ELF-1 (cell line): ENCODE measurements around the gene GIT2.

Source experiments
- DNase-seq: peaks from one replicate; pipeline ENCODE4 v3.0.0-alpha.2; 2016; ENCODE audit warnings: low read depth, low spot score

The GIT2 gene

DNA sequence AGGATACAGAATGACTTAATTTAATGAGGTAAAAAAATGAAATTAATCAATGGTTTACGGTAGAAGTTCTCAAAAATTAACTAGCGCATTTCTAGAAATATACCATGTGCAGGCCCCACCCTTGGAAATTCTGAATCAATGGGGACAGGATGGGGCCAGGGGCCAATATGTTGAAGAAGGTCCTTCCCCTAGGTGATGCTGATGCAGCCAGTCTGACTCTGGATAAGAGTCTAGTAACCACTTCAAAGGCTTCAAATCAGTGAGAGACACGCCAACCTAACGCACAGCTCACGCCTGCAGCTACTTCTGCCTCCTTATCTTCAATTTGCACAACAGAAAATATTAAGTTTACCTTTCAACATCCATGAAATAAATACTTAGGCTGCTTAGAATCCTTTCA is 14.9 kb downstream of the GIT2 start:
- no peak for DNase-seq

DNA sequence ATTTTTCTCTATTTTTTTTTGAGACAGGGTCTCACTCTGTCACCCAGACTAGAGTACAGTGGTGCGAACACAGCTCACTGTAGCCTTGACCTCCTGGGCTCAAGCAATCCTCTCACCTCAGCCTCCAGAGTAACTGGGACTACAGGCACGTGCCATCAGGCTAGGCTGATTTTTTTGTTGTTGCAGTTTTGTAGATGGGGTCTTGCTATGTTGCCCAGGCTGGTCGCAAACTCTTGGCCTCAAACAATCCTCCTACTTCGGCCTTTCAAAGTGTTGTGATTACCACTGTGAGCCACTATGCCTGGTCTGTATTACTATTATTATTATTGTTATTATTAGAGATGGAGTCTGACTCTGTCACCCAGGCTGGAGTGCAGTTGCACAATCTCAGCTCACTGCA is 23.3 kb downstream of the GIT2 start:
- no peak for DNase-seq

DNA sequence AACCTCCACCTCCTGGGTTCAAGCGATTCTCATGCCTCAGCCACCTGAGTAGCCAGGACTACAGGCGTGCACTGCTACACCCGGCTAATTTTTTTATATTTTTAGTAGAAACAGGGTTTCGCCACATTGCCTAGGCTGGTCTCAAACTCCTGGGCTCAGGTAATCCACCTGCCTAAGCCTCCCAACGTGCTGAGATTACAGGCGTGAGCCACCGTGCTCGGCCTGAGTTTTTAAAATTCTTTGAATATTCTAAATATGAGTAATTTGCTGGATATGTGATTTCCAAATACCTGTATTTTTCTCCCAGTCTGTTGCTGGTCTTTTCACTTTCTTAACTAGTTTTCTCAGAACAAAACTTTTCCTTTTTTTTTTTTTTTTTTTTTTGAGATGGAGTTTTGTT is 27.4 kb downstream of the GIT2 start:
- DNase-seq = no peak

DNA sequence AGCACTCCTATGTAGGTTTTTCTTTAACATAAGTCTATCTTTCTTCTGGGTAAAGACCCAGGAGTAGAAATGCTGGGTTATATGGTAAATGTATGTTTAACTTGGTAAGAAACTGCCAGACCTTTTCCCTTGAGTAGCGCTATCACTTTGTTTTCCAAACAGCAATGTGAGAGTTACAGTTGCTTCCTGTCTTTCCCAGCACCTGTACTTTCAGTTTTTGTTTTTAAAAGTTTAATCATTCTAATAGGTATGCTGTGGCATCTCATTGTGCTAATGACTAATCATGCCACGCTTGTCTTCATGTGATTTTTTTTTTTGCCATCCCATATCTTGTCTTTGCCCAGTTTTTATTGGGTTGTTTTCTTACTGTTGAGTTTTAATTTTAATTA is 28.1 kb downstream of the GIT2 start:
- DNase-seq = no peak

DNA sequence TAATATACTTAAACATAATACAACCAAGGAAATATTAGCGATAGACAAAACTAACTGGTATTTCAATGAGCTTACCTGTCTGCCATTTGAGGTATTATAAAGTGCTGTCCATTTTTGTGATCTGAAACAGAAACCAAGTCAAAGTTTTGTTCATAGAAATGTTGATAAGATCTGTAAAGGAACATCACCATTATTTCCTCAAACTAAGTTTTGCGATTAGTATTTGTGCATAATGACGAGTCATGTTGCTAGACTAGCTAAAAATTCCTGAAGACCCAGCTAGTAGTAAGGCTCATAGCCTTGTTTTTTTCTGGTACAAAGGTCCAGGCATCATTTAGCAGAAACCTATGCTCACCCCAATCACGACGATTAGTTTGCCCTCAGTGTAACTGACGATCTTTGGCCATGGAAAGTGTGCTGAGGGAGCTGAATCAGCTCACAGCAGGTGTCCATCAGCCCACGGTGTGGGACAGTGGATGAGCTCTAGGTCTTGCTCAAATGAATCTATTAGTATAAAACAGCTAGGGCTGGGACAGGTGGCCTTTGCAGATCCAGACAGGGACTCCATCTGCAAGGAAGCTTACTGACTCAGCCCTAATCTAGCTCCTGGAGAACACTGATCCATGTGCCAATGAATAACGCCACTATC is 28.7 kb downstream of the GIT2 start:
- no peak for DNase-seq

DNA sequence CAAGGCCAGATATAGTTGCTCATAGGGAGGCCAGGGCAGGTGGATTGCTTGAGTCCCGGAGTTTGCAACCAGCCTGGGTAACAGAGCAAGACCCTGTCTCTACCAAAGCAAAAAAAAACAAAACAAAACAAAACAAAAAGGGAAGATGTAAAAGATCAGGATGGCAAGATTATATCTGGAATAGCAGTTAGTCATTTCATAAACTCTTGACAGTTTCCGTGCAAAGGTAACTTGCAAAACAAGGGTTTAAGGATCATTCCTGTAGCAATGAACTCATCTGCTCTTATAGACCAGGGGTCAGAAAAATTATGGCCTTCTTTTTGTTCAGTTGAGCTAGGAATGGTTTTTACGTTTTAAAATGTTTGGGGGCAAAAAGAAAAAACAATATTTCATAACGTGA is 29.6 kb downstream of the GIT2 start:
- DNase-seq = no peak

DNA sequence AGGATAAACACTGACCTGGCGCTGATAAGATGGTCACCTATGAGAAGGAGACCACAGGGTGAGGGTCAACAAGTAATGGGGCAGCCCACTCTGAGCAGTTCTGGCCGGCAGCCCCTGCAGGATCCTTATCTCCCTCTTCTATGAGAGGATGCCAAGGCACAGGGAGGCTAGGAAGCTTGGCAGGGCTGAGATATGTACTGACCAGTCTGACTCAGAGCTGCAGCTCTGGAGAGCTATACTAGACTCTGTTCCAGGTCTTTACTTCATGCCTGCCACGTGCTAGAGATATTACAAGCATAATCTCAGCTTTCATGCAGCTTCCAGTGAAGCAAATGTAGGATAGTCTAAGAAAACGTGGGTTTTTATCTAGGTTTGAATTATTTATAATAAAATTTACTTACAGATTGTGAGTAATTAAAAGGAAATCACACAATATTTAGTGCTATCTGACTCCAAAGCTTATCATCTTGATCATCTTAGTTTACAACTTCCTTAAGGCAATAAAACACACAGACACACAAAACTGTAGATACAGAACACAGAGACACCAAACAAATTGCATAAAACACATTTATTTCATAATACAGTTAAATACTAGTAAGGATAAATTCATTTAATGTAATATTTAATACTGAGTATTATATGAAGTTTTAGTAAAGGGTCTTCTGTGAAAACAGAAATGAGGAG is 32.3 kb downstream of the GIT2 start:
- DNase-seq = no peak

DNA sequence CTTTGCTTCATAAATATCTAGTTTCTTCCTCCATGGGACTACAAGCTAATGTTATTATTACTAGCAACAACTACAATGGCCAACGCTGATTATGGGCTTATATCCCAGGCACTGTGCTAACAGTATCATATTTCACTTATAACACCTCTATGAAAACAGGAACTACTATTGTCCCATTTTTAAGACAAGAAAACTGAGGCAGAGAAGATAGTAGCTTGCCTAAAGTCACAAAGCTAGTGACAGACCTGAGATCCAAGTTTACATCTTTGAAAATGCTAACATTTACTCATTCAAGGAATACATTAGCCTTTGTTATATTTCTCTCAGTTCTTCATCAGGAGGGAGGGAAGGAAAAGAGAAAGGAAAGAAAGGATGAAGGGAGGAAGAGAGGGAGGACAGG is 32.8 kb downstream of the GIT2 start:
- DNase-seq = no peak

DNA sequence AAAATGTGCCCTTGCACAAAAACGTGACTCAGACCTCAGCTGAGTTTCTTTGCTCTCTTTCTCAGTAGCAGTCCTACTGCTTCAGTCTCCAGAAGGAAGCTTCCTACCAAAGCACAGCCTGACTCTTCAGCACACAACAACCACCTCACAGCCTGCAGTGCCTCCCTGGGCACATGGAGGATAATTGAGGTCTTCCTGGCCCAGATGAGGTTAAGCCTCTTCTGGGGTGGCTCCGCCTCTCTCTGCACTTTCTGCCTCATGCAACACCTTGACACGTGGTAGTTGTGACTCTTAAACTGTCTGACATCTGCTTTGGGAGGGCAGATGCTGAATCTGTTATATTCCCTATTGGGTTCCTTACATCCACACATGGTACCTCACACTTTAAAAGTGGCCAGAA is 33.8 kb downstream of the GIT2 start:
- no peak for DNase-seq

DNA sequence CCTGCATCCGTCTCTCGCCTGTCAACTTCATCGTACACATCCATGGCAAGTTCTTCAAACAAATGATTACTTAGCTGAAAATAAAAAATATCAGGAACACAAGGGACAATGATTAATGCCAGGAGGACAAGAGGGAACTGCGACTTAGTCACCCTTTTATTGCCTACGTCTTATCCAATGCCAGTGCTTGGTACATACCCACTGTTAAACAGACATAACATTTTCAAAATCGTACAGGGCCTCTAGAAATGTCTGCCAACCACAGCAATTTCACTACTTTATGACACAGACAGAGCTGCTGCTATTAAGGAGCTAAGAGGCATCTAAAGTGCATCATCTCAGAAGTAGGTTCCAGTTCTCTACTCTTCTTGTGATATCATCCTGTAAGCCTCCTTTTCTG is 34.6 kb downstream of the GIT2 start:
- no peak for DNase-seq

DNA sequence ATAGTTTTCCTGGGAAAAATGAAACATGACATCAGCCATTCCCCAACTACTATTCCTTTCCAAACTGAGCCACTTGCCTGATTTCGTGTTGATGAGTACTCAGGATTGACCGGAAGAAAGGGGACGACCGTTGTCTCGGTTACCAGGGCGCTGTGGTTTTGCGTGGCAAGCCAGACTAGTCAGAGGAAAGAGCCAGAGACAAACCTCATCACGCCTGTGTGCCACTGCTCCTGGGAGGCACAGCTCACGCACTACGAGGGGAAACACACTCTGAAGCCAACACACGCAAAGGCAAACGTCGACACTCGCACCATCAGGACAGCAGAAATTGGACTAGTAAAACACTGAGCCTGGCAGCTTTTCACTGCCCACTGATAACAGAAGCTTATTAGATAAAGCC is 35.0 kb downstream of the GIT2 start:
- no peak for DNase-seq

DNA sequence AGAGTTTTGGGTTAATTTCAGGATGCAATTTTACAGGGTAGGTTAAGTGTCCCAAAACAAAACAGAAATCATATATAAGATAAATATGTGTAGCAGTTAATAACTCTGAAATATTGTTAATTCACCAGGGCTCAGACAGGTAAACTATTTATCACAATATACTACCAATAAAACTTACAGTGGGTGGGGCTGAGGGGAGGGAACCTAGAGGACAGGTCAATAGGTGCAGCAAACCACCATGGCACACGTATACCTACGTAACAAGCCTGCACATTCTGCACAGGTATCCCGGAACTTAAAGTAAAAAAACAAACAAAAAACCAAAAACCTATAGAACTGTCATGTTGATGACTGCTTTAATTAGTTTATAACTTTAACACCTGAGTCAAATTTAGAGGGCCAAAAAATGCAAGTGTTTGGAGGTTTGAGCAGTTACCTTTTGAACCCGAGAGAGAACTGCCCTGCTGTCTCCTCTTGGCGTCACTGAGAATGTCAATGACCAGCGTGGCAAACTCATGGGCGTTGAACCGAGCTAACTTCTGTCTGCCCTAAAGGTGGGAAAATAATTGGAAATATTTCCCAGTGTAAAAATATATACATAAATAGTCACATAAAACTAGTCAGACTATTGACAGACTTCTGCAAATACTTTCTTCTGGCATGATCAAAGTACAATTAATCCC is 36.6 kb downstream of the GIT2 start:
- DNase-seq = no peak

DNA sequence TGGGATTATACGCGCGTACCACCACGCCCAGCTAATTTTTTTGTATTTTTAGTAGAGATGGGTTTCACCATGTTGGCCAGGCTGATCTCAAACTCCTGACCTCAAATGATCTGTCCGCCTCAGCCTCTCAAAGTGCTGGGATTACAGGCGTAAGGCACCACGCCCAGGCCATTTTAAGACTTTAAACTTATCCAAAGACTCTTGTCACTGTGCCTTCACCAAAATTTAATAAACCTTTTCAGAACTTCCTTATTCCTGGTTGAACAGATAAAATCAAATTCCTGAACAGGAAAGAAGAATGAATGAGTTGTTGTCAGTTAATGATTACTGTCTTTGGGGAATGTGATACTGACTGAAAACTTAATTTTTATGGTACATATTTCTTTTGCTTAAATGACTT is 37.8 kb downstream of the GIT2 start:
- no peak for DNase-seq

DNA sequence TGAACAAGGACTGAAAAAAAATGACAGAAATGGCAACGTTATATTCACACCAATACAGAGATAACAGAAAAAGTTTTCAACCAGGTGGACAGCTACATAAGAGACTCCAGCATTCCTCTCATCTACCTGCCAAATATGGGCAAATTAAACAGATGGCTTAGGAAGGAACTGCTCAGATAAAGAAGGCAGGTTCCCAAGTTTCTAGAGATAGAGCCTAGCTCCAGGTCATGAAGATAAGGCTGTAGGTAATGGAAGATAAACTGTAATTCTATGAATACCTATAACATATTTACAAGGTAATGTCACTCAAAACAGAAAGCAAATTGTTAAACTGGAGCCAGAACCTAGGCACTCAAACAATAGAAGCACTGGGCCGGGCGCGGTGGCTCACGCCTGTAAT is 42.5 kb downstream of the GIT2 start:
- DNase-seq = no peak

DNA sequence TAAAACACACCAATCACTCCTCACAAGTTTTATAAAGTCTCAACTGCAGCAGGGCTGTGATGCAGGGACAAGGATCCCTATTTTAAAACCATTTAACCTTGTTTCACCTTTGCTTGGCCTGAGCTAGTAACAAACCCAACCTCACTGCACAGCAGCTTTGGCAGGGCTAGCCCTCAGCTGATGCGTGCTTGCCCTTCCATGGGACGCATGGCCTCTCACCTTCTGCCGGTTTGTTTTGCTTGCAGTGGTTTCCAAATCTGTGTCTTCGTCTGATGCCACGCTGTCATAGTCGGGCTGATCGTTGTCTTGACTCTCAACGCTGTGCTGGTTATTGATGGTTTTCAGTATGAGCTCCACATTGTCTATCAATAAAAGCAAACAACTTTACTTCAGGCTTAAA is 43.3 kb downstream of the GIT2 start:
- DNase-seq = no peak

DNA sequence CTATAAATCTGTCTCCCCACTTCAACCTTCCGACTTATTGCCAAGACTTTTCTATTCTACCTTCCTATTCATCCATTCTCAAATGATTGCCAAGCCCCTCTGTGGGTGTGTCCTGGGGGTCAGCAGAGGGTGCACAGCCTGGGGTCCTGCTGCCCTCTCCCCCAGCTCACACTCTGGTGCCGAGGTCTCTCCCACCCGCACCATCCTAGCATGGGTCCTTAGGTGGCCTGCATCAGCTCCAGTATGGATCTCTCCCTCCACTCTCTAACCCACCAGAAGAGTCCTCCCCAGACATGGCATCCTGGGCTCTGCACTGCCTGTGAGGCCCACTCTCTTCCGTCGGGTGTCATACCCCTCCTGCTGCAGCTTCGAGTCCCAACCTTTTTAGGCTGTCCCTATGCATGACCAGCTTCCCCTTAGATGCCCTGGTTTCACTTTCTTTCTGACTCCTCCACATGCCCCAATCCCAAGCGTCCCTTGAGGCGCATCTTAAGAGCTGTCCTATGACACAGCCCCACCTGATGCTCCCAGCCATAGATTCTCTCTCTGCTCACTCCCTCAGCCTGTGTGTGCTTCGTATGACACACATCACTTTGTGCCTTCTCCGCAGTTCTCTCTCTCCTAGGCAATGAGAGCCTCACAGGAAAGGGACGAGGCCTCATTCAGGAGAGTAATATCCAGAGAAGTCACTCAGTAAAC is 43.9 kb downstream of the GIT2 start:
- no peak for DNase-seq

DNA sequence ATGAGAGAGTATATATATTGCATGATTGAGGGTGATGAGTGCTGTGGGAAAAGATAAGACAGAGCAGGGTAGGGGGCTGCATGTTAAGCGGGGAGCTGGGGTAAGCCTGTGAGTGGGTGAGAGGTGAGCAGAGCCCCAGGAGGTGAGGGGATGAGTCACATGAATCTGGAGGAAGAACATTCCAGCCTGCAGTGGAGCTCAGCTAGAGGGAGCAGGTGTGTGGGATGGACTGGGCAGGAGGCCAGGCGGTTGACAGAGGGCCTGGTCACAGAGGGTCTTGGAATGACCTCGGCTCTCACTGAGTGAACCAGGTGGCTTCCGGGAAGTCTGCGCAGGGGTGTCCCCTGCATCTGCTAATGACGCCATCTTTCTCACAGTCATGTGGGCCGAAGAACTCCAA is 44.4 kb downstream of the GIT2 start:
- DNase-seq = no peak

DNA sequence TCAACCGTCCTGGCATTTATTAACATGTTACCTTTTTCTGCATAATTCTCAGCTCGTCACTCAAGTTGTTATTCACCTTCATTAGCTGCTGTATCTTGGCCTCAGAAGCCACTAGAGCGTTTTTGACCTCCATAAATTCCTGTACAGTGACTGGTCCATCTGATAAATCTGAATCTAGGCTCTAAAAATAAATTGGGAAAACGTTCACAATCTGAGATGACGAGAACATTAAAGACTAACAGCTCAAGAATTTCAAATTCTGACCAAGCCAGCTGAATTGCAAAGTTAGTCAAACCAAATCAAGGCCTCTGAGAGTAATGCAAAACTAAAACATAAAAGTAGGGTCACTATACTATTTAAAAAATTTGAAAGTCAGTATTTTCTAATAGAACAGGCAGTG is 45.0 kb downstream of the GIT2 start:
- no peak for DNase-seq

DNA sequence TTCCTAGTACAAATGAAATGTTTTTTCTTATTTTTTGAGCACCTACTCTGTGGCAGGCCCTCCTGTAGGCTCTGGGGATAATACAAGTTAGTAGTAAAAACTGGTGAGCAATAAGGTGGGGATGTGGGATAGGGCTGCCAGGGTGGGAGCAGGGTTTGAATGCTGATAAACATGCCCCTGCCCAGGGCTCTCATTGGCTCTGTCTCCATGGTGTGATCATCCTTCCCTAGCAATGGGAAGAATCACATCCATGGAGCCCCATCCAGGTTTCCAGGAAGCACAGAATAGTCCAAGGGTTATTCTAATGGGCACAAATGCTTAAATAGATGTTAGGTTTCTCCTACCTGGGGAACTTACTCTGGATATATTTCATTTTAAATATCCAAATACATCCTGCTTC is 45.5 kb downstream of the GIT2 start:
- DNase-seq = no peak

DNA sequence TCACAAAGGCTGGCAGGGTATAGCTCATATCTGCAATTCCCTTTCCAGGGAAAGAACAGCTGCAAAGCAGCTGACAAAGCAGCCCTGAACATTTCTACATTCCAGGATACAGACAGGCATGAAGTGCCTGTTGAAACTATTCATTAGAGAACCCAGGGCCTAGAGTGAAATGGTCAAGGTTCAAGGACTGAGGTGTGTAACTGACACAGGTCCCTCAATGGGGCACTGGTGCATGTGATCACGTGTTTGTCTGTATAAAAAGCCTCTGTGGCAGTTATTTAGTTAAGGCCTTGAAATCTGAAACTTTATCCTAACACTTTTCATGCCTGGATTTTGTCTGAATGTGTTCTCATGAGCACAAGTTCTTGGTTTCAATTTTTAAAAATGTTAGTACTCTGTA is 47.1 kb downstream of the GIT2 start:
- DNase-seq = no peak

DNA sequence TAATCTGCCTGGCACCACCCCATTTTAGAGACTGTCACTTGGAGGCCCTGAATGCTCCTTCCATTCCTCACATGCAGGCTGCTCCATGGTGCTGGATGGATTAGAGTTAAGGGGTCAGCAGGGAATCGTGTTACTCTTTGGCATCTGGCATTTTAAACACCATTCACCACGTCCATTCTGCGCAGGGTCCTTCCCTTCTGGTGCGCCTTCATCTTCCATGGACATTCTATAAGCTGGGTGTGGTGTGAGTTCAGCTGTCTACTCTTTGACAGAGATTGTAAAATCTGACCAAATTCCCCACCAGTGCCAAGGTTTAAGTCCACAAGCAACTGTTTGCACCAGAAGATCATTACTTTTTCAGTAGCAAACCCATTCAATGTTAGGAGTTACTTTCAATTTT is 47.8 kb downstream of the GIT2 start:
- no peak for DNase-seq

DNA sequence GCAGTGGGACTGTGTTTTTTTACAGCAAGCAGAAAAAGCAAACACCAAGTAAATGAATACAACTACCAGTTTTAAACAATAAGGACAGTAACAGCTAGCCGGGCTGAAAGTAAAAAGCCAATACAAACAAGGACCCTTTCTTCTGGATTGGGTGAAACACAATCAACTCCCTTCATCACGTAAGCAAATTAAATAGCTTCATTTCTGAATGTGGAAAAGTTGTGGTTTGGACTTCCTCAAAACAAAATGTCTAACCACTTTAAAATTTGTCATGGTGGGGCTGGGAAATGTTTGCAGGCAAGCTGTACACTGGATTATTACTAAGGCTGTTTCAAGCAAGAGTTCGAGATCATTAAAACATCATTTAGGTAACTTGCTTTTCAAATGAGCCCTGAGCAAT is 48.6 kb downstream of the GIT2 start:
- DNase-seq = no peak

DNA sequence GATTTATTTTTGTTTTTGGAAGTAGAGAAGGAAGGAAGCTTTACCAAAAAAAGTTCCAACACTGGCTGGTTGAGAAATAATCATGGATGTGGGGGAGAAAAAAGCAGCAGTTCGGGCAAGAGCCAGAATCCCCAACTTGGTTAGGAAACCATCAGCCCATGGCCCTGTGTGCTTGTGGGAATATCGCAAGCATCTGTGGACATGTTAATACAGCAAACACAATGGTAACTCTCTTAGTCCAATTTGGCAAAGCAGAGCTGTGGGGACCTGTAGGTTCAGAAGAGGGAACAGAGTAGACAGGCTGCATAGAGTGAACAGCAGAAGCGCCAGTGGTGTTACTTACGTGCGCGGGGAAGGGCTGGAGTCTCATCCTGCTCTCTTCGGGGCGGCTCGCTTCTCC is 49.3 kb downstream of the GIT2 start:
- DNase-seq = no peak
